HG03175 (cell line): ENCODE results near the gene SLC39A9.
"Not testable (repeated sequence)": the region's sequence is repeated elsewhere in the genome, so short reads cannot be mapped to it uniquely, and the experiment has no call there.

Experiments used
- ATAC-seq: cut with Tn5 transposase; IDR thresholded peaks from one replicate; pipeline ENCODE4 v1.9.1; 2021; ENCODE audit warnings: mild to moderate bottlenecking, moderate library complexity; ENCODE audit not compliant: unreplicated experiment

SLC39A9 gene

DNA sequence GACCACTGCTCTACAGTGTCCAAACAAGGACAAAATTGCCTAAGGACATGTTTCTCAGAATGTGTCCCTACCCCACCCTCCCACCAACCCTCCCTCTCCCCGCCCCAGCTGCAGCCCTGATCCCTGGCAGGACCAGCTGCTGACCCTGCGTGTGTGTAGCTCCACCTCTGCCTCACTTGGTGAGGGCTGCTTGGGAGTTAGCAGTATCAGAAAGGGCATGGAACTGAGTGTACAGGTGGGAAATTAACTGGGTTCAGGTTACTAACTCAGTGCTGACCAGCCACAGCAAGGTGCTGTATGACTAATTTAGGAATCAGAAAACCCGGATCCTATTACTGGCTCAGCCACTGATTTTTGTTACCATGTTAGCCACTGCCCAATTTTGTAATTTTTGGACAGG, 74.8 kb downstream of the SLC39A9 start:
- no peak for ATAC-seq

- no peak for ATAC-seq
These were observed 75.5 kb downstream of the SLC39A9 start for GRCh38 chr14:69473946-69474345.

DNA sequence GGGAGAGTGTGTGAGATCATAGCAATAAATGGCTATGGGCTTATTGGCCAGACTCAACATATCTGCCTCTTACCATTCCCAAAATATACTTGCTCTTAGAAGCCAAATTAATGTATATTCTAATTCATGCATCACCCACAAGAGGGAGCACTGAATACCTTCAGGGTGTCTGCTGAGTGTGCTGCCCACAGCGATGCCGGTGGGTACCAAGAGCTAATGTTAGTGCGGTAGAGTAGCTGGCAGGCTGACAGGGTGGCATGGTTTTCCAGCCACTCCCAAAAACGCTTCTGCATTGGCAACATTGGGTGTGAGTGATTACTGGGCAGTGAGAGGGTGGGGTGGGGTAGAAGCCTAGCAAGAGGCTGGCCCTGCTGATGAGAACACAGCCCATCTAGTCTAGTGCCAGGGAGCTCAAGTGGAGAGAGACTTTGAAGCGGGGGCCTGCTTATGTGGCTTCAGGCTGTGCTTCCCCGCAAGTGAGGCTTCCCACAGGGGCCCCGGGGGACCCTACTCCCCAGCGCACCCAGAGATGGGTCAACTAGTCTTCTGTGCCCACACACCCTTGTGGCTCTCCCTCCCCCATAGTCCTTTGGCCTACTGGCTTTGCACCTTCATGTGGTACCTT, 76.8 kb downstream of the SLC39A9 start:
- no peak for ATAC-seq

GRCh38 chr14:69476824-69477450, 78.4 kb downstream of the SLC39A9 start:
- not testable (repeated sequence) for ATAC-seq

DNA sequence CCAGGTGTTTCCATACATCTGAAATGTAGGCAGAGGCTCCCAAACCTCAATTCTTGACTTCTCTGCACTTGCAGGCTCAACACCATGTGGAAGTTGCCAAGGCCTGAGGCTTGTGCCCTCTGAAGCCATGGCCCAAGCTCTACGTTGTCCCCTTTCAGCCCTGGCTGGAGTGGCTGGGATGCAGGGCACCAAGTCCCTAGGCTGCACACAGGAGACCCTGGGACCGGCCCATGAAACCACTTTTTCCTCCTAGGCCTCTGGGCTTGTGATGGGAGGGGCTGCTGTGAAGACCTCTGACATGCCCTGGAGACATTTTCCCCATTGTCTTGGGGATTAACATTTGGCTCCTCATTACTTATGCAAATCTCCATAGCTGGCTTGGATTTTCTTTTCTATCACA, 79.6 kb downstream of the SLC39A9 start:
- not testable (repeated sequence) for ATAC-seq

DNA sequence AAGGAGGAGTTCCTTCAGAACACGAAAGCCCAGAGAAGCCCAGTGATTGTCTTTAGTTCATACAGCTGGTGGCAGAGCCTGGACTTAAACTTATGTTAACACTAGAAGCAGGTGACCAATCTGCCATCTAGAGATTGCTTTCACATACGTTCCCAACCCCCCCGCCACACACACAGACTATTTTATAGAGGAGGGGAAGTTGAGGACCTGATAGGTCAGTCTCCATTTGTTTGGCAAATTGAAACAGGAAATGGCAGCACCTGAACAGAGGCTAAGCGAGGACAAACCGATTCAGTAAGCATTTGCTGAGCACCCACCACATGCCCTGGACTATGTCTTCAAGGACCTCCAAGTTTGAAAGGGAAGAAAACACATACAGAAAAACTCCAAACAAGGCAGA, 81.2 kb downstream of the SLC39A9 start:
- ATAC-seq = no peak

DNA sequence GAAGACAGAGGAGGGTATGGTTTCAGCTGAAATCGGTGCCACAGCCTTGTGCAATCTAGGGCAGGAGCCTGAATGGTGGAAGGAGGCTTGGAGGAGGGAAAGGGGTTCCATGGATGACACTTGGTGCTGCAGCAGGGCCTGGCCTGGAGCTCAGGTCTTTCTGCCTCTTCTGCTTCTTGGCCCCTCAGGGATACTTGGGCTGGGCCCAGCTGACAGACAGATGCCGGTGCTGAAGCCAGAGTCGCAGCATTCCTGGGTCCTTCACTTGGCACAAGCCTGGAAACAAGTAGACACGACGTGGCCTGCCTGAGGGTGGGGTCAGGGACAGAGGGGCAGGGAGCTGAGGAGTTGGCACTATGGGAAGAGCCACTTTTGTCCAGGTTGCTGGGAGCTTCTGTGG, 81.6 kb downstream of the SLC39A9 start:
- no peak for ATAC-seq

DNA sequence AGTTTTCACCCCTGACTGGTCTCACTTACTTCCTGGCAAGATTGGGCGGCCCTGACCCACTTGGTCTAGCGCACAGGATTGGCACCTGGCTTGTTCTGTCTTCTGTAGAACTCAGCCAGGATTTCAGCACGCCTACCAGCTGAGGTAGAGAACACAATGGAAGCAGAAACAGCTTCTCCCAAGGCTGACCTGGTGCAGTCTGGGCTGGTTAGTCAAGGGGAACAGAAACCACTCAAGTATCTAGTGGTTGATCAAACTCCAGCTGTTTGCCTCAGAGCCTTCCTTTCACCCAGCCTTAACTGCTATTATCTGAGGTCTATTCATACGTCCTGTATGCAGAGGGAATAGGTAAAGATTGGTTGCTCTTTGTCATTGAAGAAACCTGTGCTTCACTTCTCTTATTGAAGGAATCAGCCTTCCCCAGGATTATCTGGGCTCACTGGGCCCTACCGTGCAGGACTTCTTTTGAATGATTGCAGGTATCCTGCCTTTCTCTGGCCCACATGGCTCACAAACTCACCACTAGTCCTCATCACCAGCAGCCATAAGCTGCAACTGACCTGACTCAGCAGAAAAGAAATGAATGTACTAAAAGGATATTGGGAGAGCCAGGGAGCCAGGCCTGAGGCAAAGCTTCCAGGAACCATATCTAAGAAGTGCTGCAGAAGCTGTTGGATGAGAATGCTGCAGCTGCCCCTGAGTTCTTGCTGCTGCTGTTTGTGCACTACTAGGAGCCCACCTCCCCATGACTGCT, 83.5 kb downstream of the SLC39A9 start:
- ATAC-seq = peak; percentile 93

- no peak for ATAC-seq
These were observed 85.4 kb downstream of the SLC39A9 start for GRCh38 chr14:69483765-69484443.

DNA sequence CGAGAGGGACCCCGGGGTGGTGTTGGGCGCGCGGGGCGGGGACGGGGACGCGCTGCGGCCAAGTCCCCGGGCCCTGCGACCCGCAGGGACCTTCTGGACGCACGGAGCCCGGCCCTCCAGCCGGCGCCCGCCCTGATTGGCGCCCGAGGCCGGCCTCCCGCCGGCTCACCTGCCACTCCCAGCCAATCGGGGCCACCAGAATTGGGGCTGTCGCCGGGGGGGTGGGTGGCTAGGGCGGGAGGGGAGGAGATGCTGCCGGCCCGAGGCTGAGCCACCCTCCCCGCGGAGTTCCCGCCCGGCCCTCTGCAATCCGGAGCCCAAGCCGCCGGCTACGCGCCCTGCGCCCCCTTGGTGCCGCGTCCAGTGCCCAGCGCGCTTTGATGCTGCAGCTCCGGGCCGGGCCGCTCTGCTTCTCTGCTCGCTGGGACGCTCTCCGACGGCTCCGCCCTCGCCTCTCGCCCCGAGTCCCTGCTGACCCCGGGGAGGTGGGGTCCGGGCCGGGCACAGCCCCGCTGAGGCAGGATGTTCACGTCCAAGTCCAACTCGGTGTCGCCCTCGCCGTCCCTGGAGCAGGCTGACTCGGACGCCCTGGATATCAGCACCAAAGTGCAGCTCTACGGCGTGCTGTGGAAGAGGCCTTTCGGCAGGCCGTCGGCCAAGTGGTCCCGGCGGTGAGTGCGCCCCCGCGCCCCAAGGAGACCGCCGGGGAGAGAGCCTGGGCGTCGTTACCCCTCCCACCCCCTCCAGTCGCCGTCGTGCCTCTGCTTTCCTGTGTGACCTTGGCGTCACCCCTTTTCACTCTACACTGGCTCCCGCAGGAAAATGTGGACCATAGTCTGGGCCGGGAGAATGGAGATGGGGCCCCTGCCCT, 86.2 kb downstream of the SLC39A9 start, which contains the start of gene PLEKHD1:
TSS of gene PLEKHD1 (plus strand) at position 285 of the 871 bp plus-strand sequence. CDS start at position 523, 238 bp downstream.
- ATAC-seq = no peak

DNA sequence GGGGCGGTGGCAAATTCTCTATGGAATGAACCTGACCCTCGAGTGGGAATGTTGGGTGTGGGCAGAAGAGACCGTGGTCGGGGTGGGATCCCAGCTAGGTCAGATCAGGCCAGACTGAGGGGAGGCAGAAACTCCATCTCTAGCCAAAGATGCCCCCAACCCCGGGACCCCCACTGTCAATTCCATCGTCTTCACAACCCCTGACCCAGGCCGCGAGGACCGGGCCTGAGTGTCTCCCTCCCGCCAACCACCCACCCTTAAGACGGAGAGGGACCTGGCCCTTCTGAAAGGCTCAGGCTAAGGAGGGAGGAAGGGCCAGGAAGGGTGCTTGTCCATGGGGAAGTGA, 86.8 kb downstream of the SLC39A9 start:
- no peak for ATAC-seq

DNA sequence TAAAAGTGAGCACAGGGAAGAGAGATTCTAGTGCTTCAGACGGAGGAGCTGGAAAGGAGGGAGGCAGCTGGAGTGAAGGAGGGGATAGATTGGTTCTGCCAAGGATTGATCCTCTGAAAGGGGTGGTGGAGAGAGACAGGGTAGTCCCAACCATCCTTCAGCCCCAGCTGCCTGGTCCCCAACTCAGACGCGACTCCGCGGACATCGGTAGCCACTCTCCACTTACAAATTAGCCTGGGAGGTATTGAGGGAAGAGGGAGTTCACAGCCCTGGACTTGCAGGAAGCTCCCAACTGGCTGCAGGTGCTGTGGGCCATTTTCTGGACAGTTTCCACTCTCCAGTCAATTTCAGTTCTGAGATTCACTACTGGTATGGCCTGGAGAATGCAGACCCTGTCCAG, 87.2 kb downstream of the SLC39A9 start:
- ATAC-seq = no peak

DNA sequence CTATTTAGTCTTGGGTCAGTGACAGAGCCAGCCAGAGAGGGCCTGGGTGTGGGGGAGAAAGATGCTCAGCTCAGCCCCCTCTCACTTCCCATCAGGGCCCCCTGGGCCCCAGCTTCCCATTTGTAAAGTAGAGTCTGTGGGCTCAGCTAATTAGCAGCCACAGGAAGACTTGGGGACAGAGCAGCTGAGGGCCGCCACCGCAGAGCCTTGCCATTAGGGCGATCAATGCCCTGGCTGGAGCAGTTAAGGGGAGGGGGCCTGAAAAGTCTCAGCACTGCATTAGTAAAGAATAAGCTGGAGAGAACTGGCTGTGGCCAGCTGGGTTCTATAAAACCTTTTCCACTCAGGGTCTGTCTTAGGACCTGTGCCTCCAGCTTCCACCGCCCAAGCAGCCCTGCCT, 88.7 kb downstream of the SLC39A9 start:
- ATAC-seq = no peak

DNA sequence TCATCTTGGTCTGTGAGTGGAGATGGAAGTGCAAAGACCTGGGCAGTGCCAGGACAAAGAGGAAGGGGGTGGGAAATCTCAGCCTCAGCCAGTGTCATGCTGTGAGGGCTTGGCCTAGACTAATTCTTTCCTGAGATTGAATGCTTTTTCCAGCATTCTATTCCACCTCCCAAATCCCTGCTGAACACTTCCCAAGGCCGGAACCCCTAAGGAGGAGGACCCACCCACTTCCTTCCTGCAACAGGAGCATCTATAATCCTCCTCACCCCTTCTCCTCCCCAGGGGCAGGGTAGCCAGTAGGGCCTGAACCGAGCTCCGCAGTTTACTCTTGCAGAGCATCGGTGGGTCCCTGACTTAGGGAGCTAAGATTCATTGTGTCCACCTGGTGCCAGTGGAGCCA, 89.3 kb downstream of the SLC39A9 start:
- no peak for ATAC-seq

DNA sequence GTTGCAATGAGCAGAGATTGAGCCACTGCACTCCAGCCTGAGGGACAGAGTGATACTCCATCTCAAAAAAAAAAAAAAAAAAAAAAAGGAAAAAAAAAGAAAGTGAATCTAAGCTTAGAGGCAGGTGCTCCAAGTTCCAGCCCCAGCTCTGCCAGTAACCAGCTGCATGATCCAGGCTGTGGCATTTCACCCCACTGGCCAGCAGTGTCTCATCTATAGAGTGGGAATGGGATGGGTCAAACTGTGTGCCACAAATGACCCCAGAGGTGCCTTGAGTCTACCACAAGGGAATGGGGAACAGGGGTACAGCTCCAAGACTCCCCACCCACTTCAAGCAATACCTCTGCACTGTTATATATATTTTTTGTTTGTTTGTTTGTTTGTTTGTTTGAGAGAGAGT, 91.0 kb downstream of the SLC39A9 start:
- ATAC-seq = no peak

- ATAC-seq = no peak
These were observed 91.9 kb downstream of the SLC39A9 start for GRCh38 chr14:69490219-69490918.

DNA sequence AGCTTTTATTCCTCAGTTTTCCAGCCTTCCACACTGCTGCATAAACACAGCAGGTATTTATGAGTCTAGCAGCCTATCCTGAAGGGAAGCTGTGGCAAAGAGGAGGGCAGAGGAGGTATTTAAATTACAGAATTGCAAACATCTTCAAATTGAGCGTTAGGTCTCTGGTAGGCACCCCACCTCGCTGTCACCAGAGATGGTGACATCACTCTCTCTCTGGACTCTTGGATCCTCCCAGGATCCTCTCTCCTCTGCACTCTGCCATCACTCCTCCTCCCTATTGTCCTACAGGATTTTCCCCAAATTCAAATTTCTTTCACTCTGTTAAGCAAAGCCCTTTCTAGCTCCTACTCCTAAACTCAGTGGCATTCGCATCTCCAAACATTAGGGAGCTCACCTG, 92.7 kb downstream of the SLC39A9 start:
- ATAC-seq = no peak

- no peak for ATAC-seq
These were observed 94.5 kb downstream of the SLC39A9 start for GRCh38 chr14:69493038-69493437.

DNA sequence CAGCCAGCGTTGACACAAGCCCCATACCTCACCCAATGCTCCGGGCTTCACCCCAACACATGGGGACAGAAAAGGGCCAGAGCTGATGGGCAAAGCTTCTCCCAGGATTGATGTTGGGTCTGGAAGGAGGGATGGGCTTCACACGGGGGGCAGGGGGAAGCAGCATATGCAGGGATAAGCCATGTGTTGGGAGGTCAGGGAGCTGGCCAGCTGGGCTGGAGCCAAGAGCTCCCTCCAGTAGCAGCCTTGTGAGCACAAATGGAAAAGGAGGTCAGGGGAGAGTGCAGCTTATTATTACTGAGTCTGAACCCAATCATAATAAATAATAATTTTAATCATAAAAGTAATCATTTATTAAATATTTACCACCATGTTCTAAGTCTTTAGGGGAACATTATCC, 95.3 kb downstream of the SLC39A9 start:
- ATAC-seq = no peak

- ATAC-seq = no peak
These were observed 96.9 kb downstream of the SLC39A9 start for GRCh38 chr14:69495341-69495921.
